ENCODE data around the gene ALDH4A1. TPM values are rescaled to one million over a fixed set of nuclear protein-coding genes. Genes with fewer than 3 reads are reported as not detected.

Gene ALDH4A1
- total RNA-seq, result 10 to 100 TPM; 25.1 to 29.5 (median 27.2) TPM

- Histone ChIP-seq H3K27me3 (no peaks in the 10 kb centered on the region), H3K4me3 (peak within 1 kb of the TSS; percentile 75 to 93 (median 82)), H3K27ac (replicated peaks in 1 of 4) (peak within 1 kb of the TSS; percentile 85 to 96 (median 89)), H3K4me1 (peaks cover 22 to 39% (median 30%) of the 10 kb centered on the region in 4 donors), H3K36me3 (peaks cover 0 to 13% (median 3%) of the 10 kb centered on the region in 4 donors), H3K9me3 (no peaks in the 10 kb centered on the region)
- TF ChIP-seq POLR2AphosphoS5 (IDR thresholded peaks at IDR 0.05) (peak; percentile 66 to 81), EP300 (IDR thresholded peaks at IDR 0.05) (no peak)
- TF ChIP-seq, protein P1, sequence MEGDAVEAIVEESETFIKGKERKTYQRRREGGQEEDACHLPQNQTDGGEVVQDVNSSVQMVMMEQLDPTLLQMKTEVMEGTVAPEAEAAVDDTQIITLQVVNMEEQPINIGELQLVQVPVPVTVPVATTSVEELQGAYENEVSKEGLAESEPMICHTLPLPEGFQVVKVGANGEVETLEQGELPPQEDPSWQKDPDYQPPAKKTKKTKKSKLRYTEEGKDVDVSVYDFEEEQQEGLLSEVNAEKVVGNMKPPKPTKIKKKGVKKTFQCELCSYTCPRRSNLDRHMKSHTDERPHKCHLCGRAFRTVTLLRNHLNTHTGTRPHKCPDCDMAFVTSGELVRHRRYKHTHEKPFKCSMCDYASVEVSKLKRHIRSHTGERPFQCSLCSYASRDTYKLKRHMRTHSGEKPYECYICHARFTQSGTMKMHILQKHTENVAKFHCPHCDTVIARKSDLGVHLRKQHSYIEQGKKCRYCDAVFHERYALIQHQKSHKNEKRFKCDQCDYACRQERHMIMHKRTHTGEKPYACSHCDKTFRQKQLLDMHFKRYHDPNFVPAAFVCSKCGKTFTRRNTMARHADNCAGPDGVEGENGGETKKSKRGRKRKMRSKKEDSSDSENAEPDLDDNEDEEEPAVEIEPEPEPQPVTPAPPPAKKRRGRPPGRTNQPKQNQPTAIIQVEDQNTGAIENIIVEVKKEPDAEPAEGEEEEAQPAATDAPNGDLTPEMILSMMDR (IDR thresholded peaks at IDR 0.05), result peak in 1 of 3 experiments; percentile 5
- intact Hi-C loops (cut with DNase I), result loop anchor here (5.0 kb wide), 1 partner anchor 190 kb away; no protein-coding TSS in a partner anchor
- 0% methylated on average over 17 of the region's 55 CpGs for WGBS
- peak; percentile 100 for DNase-seq (ENCODE audit: extremely low spot score)
Observed at GRCh38 chr1:18902523-18903290, at the start of gene ALDH4A1. Gene ALDH4A1 (minus strand): TSS chr1:18902555. CDS start chr1:18902523, 32 bp downstream.

DNA sequence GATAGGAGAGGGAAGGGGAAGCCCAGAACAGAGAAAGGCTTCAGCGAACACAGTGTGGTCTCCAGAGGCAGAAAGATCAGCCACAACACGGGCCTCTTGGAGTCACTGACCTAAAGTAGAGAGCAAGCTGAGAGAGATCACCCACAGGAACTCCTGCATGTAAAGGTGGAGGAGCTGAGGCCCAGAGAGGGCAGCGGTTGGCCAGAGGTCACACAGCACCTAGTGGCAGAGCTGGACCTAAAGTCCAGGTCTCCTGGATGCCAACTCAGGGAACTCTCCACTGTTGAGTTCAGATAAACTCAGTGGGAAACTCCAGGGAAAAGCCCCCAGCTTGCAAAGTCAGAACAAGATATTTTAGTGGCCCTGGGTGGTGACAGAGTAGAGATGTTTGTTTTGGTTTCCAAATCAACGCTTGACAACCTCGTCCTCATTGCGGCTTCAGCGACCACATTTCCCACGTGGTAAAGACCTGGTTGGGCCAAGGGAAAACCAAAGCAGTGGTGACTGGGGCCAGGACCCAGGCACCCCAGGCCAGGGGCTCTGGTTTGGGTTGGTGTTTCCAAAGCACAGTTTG lies 49.5 kb upstream of the ALDH4A1 start:
- peaks cover 72 to 89% (median 88%) of the 10 kb centered on the region in 4 donors for H3K4me1 ChIP-seq
- 50% methylated on average over 8 of the region's 8 CpGs for WGBS
- H3K27ac ChIP-seq (replicated peaks in 1 of 4), result peak overlapping the region; percentile 85 to 95 (median 94)
- H3K9me3 ChIP-seq, result no peaks in the 10 kb centered on the region
- H3K4me3 ChIP-seq, result no peak overlapping the region
- H3K36me3 ChIP-seq, result no peaks in the 10 kb centered on the region
- DNase-seq (ENCODE audit: extremely low spot score), result no peak
- TF ChIP-seq, protein P1 (IDR thresholded peaks at IDR 0.05), result no peak
- intact Hi-C loops (cut with DNase I), result no loop called here
- no peaks in the 10 kb centered on the region for H3K27me3 ChIP-seq

DNA sequence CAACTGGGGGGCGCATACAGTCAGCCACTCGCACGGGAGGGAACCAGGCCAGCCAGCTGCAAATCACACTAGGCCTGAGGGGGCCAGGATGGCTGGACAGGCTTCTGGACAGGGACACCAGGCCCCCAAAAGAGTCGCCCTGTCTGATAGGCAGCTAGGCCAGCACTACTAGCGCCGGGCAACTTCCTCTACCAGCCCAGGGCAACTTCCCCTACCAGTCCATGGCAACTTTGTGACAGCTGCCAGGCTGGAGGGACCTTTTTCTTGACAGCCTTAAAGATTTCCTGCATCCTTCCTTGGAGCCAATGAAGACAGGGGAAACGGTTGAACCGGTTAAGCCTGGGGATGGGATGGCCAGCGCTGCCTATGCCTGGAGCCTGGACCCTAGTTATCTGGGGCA lies 49.1 kb upstream of the ALDH4A1 start:
- Histone ChIP-seq H3K27ac (replicated peaks in 1 of 4) (peak overlapping the region; percentile 85 to 95 (median 94)), H3K27me3 (no peaks in the 10 kb centered on the region), H3K4me3 (peak overlapping the region in 2 of 4 donors; percentile 46 to 48), H3K4me1 (peaks cover 73 to 92% (median 92%) of the 10 kb centered on the region in 4 donors), H3K9me3 (no peaks in the 10 kb centered on the region), H3K36me3 (no peaks in the 10 kb centered on the region)
- TF ChIP-seq EP300 (IDR thresholded peaks at IDR 0.05) (no peak), POLR2A (IDR thresholded peaks at IDR 0.05; ENCODE audit: low read depth) (no peak), POLR2AphosphoS5 (IDR thresholded peaks at IDR 0.05) (no peak)
- TF ChIP-seq, protein P1 (IDR thresholded peaks at IDR 0.05), result no peak
- no peak for DNase-seq (ENCODE audit: extremely low spot score)
- WGBS, result 70% methylated on average over 9 of the region's 9 CpGs
- intact Hi-C loops (cut with DNase I), result no loop called here

- no peaks in the 10 kb centered on the region for H3K9me3 ChIP-seq
- intact Hi-C loops (cut with DNase I), result no loop called here
- 30% methylated on average over 19 of the region's 19 CpGs for WGBS
- H3K36me3 ChIP-seq, result no peaks in the 10 kb centered on the region
- peaks cover 79 to 100% (median 99%) of the 10 kb centered on the region in 4 donors for H3K4me1 ChIP-seq
- no peaks in the 10 kb centered on the region for H3K27me3 ChIP-seq
- peak overlapping the region; percentile 46 to 54 (median 48) for H3K4me3 ChIP-seq
- no peak for DNase-seq (ENCODE audit: extremely low spot score)
- H3K27ac ChIP-seq (replicated peaks in 1 of 4), result peak overlapping the region; percentile 85 to 95 (median 94)
- TF ChIP-seq, protein P1 (IDR thresholded peaks at IDR 0.05), result no peak
- peak; percentile 76 to 92 for TF ChIP-seq POLR2AphosphoS5 (IDR thresholded peaks at IDR 0.05)
- peak; percentile 57 for TF ChIP-seq EP300 (IDR thresholded peaks at IDR 0.05)
- peak; percentile 42 for TF ChIP-seq POLR2A (IDR thresholded peaks at IDR 0.05; ENCODE audit: low read depth)
Observed at GRCh38 chr1:18950401-18951026, 48.2 kb upstream of the ALDH4A1 start.

Measured in esophagus muscularis mucosa (tissue), 4 donors.